K562 (cell line): ENCODE results near the gene ABCF2. TPM values are rescaled to one million over a fixed set of nuclear protein-coding genes. Genes with fewer than 3 reads are reported as not detected.
A peak's percentile ranks its signal among the peaks of the same experiment; 100 is the strongest.

Experiments
- CBFB ChIP-seq: sonication (generic); formaldehyde crosslinking; IDR thresholded peaks from 2 replicates; pipeline ENCODE4 v1.4.0; 2020; ENCODE audit warnings: mild to moderate bottlenecking, missing genetic modification reagents
- CBX5 ChIP-seq: IDR thresholded peaks from 2 replicates; pipeline ENCODE4 v1.6.1; 2014; ENCODE audit warnings: low read depth, borderline replicate concordance
- HDAC2 ChIP-seq: fragments of 450-650 bp; IDR thresholded peaks from 2 replicates; pipeline ENCODE4 v1.6.1; 2016; ENCODE audit warnings: mild to moderate bottlenecking
- PCBP1 ChIP-seq: fragments of 200-400 bp; formaldehyde crosslinking; IDR thresholded peaks from 2 replicates; pipeline ENCODE4 v1.6.1; 2018; ENCODE audit warnings: mild to moderate bottlenecking, low read depth, low read length; ENCODE audit not compliant: poor library complexity, severe bottlenecking
- PHF21A ChIP-seq: fragments of 450-650 bp; IDR thresholded peaks from 2 replicates; pipeline ENCODE4 v1.6.1; 2017; ENCODE audit warnings: low read depth, borderline replicate concordance
- STAG1 ChIP-seq: sonication (generic); formaldehyde crosslinking; IDR thresholded peaks from 2 replicates; pipeline ENCODE4 v1.5.0; 2020; ENCODE audit warnings: missing genetic modification reagents, borderline replicate concordance
- ZNF445 ChIP-seq: fragments of 250-450 bp; sonication (Bioruptor Pico); IDR thresholded peaks from 2 replicates; pipeline ENCODE4 v1.4.0; 2020; ENCODE audit warnings: low read depth, mild to moderate bottlenecking, moderate library complexity
- ZSCAN32 ChIP-seq: fragments of 450-650 bp; formaldehyde crosslinking; IDR thresholded peaks from 2 replicates; pipeline ENCODE4 v1.4.0; 2020; ENCODE audit warnings: mild to moderate bottlenecking, moderate library complexity
- polyA plus RNA-seq, 8 experiments: library from polyadenylated mRNA; depleted of rRNA in 4 of 8; stranded (reverse) in 5 of 8; unstranded in 3 of 8; fragments of >200 nt; fragmentation: Nextera tagmentation in 2 of 8; fragmentation: Illumina TruSeq in 1 of 8; extraction: Ambion mirVana in 2 of 8; extraction: Trizol in 1 of 8; gene quantifications; 2 replicates each; pipeline versions ENCODE4 v1.2.1 to v1.2.3, GENCODE V29; 2011 to 2014; ENCODE audit warnings: inconsistent platforms in 1 of 8, missing spikeins in 1 of 8
- total RNA-seq, 7 experiments: library from RNA; depleted of rRNA in 6 of 7; stranded (reverse); fragments of >200 nt in 6 of 7; fragmentation: Illumina TruSeq in 2 of 7; extraction: Trizol in 2 of 7; gene quantifications; 2 replicates each; pipeline versions ENCODE4 v1.2.1 to v1.2.3, GENCODE V29; 2011 to 2021; ENCODE audit warnings: low replicate concordance in 1 of 7
- TF ChIP-seq, protein P1 (sequence below): IDR thresholded peaks from 2 replicates; pipeline ENCODE4 v1.6.1; 2011; ENCODE audit warnings: borderline replicate concordance, low read depth, mild to moderate bottlenecking, moderate library complexity, low read length; ENCODE audit not compliant: insufficient read depth, poor library complexity, severe bottlenecking
- TF ChIP-seq, protein P2 (sequence below): sonication (generic); formaldehyde crosslinking; IDR thresholded peaks from 2 replicates; pipeline ENCODE4 v1.8.1; 2023; ENCODE audit warnings: mild to moderate bottlenecking, missing genetic modification reagents
- TF ChIP-seq, protein P3 (sequence below): conservative IDR thresholded peaks from 2 replicates; pipeline ENCODE4 v1.6.1; 2011; ENCODE audit warnings: low read depth, mild to moderate bottlenecking, low read length; ENCODE audit not compliant: control insufficient read depth
- TF ChIP-seq, protein P4 (sequence below): fragments of 450-650 bp; conservative IDR thresholded peaks from 2 replicates; pipeline ENCODE4 v1.6.1; 2016; ENCODE audit warnings: missing genetic modification characterization, low read depth, mild to moderate bottlenecking, control low read depth, missing compliant biosample characterization
- TF ChIP-seq, protein P5 (sequence below): fragments of 450-650 bp; IDR thresholded peaks from 2 replicates; pipeline ENCODE4 v1.6.1; 2017; ENCODE audit warnings: antibody characterized with exemption
- TF ChIP-seq, protein P6 (sequence below), 2 experiments: IDR thresholded peaks; 2 replicates each; pipeline ENCODE4 v1.6.1; 2011; ENCODE audit warnings: borderline replicate concordance in 1 of 2, control low read depth in 1 of 2, low read depth in 1 of 2, low read length in 1 of 2, mild to moderate bottlenecking in 1 of 2, mixed read lengths in 1 of 2, moderate library complexity in 1 of 2; ENCODE audit not compliant: insufficient read depth in 1 of 2, insufficient read length in 1 of 2, poor library complexity in 1 of 2, severe bottlenecking in 1 of 2; ENCODE audit errors: extremely low read depth in 1 of 2

ABCF2 gene
- total and polyA plus RNA-seq, 9 of the 15 experiments (the other 6 are each of a cell fraction or from before 2014, with no cell fraction given), result 62.1 to 224 (median 113) TPM

DNA sequence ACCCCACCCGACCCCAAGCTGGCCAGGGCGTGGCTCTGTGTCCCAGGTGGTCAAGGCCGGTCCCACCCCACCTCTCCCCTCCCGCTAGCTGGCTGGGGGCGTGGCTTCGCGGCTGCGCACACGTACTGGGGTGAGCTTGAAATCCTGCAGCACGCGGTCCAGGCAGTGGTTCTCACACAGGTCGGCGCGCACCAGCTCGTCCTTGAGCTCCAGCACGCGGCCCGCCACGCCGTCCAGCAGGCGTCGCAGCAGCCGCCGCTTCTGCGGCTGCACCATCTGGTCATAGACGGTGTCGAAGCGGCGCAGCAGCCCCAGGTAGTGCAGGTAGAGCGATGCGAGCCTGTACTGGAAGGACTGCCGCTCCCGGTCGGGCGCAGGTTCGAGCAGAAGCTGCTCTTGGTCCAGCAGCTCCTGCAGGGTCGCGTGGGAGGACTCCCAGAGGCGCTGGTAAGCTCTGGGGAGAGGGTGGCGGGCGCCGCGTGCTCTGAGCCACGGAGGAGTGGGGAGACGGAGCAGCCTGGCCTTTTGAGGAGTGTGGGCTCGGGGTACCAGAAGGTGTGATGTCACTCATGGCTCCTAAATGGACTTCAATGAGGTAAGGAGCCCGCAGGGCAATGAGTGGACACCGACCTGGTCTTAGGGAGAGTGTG lies 22.5 kb downstream of the ABCF2 start (continued):
- TF ChIP-seq, protein P1, sequence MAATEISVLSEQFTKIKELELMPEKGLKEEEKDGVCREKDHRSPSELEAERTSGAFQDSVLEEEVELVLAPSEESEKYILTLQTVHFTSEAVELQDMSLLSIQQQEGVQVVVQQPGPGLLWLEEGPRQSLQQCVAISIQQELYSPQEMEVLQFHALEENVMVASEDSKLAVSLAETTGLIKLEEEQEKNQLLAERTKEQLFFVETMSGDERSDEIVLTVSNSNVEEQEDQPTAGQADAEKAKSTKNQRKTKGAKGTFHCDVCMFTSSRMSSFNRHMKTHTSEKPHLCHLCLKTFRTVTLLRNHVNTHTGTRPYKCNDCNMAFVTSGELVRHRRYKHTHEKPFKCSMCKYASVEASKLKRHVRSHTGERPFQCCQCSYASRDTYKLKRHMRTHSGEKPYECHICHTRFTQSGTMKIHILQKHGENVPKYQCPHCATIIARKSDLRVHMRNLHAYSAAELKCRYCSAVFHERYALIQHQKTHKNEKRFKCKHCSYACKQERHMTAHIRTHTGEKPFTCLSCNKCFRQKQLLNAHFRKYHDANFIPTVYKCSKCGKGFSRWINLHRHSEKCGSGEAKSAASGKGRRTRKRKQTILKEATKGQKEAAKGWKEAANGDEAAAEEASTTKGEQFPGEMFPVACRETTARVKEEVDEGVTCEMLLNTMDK, result peak; percentile 81
- TF ChIP-seq, protein P2, sequence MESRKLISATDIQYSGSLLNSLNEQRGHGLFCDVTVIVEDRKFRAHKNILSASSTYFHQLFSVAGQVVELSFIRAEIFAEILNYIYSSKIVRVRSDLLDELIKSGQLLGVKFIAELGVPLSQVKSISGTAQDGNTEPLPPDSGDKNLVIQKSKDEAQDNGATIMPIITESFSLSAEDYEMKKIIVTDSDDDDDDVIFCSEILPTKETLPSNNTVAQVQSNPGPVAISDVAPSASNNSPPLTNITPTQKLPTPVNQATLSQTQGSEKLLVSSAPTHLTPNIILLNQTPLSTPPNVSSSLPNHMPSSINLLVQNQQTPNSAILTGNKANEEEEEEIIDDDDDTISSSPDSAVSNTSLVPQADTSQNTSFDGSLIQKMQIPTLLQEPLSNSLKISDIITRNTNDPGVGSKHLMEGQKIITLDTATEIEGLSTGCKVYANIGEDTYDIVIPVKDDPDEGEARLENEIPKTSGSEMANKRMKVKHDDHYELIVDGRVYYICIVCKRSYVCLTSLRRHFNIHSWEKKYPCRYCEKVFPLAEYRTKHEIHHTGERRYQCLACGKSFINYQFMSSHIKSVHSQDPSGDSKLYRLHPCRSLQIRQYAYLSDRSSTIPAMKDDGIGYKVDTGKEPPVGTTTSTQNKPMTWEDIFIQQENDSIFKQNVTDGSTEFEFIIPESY (CRISPR knock-in tag), result peak; percentile 66; the same call in 1 of the 2 replicates
- no peak for TF ChIP-seq ZNF445 (CRISPR knock-in tag)
- TF ChIP-seq, protein P3, sequence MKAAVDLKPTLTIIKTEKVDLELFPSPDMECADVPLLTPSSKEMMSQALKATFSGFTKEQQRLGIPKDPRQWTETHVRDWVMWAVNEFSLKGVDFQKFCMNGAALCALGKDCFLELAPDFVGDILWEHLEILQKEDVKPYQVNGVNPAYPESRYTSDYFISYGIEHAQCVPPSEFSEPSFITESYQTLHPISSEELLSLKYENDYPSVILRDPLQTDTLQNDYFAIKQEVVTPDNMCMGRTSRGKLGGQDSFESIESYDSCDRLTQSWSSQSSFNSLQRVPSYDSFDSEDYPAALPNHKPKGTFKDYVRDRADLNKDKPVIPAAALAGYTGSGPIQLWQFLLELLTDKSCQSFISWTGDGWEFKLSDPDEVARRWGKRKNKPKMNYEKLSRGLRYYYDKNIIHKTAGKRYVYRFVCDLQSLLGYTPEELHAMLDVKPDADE, result 0 out of 2 replicates have a peak, but pooled peaks have one; percentile 44
- TF ChIP-seq PCBP1, result peak; percentile 24
- TF ChIP-seq, protein P4, sequence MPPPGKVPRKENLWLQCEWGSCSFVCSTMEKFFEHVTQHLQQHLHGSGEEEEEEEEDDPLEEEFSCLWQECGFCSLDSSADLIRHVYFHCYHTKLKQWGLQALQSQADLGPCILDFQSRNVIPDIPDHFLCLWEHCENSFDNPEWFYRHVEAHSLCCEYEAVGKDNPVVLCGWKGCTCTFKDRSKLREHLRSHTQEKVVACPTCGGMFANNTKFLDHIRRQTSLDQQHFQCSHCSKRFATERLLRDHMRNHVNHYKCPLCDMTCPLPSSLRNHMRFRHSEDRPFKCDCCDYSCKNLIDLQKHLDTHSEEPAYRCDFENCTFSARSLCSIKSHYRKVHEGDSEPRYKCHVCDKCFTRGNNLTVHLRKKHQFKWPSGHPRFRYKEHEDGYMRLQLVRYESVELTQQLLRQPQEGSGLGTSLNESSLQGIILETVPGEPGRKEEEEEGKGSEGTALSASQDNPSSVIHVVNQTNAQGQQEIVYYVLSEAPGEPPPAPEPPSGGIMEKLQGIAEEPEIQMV, result peak; percentile 90
- peak; percentile 71; the same call in 1 of the 2 replicates for TF ChIP-seq CBFB (CRISPR knock-in tag)
- TF ChIP-seq PHF21A, result no peak
- TF ChIP-seq, protein P5, sequence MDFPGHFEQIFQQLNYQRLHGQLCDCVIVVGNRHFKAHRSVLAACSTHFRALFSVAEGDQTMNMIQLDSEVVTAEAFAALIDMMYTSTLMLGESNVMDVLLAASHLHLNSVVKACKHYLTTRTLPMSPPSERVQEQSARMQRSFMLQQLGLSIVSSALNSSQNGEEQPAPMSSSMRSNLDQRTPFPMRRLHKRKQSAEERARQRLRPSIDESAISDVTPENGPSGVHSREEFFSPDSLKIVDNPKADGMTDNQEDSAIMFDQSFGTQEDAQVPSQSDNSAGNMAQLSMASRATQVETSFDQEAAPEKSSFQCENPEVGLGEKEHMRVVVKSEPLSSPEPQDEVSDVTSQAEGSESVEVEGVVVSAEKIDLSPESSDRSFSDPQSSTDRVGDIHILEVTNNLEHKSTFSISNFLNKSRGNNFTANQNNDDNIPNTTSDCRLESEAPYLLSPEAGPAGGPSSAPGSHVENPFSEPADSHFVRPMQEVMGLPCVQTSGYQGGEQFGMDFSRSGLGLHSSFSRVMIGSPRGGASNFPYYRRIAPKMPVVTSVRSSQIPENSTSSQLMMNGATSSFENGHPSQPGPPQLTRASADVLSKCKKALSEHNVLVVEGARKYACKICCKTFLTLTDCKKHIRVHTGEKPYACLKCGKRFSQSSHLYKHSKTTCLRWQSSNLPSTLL, result peak; percentile 88
- no peak for TF ChIP-seq ZSCAN32 (CRISPR knock-in tag)
- 0 out of 2 replicates have a peak, but pooled peaks have one; percentile 12 for TF ChIP-seq CBX5
- TF ChIP-seq, protein P6, sequence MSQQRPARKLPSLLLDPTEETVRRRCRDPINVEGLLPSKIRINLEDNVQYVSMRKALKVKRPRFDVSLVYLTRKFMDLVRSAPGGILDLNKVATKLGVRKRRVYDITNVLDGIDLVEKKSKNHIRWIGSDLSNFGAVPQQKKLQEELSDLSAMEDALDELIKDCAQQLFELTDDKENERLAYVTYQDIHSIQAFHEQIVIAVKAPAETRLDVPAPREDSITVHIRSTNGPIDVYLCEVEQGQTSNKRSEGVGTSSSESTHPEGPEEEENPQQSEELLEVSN (IDR thresholded peaks at IDR 0.05; ENCODE audit: borderline replicate concordance in 1 of 2, extremely low read depth in 1 of 2, insufficient read depth in 1 of 2, insufficient read length in 1 of 2, low read depth in 1 of 2, low read length in 1 of 2, poor library complexity in 1 of 2, severe bottlenecking in 1 of 2), result peak; percentile 81 to 97
- 0 out of 2 replicates have a peak, but pooled peaks have one; percentile 16 for TF ChIP-seq STAG1 (CRISPR knock-in tag)
- TF ChIP-seq HDAC2, result no peak
